RCC 7860 (cell line): ENCODE results near the gene CDC42BPA.
"Not testable (repeated sequence)": the region's sequence is repeated elsewhere in the genome, so short reads cannot be mapped to it uniquely, and the experiment has no call there.

ENCODE experiments used
- DNase-seq: peaks from one replicate; pipeline ENCODE4 v3.0.0-alpha.2; 2015; ENCODE audit warnings: low spot score
- FAIRE-seq: peaks from 2 replicates; lab custom pipeline; 2012; peaks lifted over from hg19 to GRCh38; lab: Jason Lieb, UNC

CDC42BPA gene

DNA sequence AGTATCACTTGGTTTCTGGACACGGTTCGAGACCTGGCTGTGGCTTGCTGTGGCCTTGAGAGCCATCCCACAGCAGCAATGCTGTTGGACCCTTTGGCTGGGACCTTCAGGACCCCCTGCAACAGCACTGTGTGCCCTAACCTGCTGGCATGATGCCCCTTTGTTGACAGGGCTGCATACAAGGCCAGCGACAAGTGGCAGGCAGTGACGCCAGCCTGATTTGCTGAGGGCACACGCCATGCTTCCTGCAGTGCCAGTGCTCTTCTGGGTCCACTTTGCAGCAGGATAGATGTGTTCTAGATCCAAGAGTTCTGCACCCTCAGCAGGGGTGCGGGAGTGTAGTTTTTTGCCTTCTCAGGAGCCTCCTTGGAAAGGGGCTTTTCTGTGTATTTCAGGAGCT is 345.4 kb downstream of the CDC42BPA start:
- DNase-seq (no peak), FAIRE-seq (no peak)

DNA sequence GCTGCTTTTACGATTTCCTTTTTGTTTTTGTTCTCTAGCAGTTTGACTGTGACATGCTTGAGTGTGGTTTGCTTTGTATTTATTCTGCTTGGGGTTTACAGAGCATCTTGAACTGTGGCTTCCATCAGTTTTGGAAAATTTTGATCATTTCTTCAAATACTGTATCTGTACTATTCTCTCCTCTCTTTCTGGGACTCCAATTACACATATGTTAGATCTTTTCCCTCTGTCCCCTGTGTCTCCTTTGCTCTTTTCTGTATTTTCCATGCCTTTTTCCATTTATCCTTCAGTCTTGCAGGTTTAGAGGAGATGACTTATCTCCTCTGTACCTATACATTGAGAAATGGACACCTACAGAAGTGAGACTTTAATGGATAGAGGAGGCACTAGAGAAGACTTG is 346.5 kb downstream of the CDC42BPA start:
- FAIRE-seq, result no peak

DNA sequence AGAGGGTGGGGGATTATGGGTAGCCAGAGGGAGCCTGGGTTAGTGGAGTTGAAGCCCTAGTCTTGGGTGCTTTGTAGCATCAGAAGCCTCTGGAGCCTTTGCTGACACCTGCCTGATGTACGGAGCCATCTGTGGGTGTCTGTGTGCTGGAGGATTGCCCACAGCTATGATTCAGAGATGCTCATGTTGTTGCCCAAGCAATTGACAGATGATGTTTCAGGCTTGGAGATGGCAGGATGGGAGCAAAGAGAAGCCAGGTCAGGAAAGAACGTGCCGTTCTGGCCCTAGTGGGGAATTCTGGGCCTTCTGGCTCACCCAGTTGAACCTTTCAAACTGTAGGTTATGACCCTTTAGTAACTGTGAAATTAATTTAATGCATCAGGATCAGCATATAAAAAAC is 350.6 kb downstream of the CDC42BPA start:
- FAIRE-seq (no peak), DNase-seq (no peak)

More for the DNA sequence above, 346.5 kb downstream of the CDC42BPA start:
- no peak for DNase-seq

DNA sequence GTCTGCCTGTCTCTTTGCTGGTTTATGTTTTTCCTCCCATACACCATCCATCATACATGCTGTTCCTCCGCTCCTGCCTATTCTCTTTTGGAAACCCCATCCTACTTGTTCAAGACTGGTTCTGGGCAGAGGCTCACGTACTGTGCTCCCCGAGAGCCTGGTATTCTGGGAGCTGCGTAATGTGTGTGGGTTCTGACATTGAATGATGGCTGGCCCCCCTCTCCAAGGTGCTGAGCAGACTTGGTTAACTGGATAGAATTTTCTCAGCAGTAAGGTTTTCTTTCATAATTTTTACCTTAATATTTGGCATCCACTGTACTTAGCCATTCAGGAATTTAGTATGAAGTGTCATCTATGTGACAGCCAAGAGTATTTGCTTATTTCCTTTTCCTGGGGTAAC is 351.6 kb downstream of the CDC42BPA start:
- DNase-seq, result no peak
- FAIRE-seq, result no peak

DNA sequence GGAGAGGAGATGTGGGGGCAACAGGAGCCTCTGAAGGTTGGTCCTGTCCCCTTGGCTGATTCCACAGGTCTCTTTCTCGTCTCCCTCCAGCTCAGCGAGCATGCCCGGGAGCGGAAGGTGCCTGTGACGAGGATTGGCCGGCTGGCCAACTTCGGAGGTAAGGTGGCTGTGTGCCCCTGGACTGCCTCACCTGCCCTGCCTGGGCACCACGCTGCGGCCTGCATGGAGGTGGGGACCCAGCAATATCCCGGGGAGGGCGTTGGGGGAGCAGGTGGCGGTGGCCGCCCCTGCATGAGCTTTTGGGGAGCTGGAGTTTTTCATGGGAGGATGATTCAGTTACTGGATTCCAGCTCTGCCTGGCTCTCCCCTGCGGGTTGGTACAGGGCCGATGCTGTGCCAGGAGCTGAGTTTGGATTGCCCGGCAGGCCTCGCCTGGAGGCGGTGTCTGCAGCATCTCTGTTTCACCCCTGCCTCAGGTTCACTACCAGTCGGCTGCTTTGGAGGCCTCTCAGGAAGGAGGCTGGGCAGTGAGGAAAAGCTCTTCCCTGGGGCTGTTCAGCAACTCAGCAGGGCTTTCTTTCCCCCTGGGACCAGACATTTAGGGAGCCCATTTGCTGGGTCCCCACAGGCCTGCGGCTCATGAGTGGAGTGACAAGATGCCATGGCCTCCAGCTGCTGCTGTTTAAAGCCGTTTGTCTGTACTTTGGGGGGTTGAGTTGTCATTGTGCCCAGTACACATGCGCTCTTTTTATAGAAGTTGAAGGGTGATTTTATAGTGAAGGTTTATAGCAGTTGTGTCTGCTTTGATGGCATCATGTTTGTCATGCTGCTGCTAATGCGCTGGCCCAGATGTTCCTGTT is 352.5 kb downstream of the CDC42BPA start:
- DNase-seq (no peak), FAIRE-seq (no peak)

DNA sequence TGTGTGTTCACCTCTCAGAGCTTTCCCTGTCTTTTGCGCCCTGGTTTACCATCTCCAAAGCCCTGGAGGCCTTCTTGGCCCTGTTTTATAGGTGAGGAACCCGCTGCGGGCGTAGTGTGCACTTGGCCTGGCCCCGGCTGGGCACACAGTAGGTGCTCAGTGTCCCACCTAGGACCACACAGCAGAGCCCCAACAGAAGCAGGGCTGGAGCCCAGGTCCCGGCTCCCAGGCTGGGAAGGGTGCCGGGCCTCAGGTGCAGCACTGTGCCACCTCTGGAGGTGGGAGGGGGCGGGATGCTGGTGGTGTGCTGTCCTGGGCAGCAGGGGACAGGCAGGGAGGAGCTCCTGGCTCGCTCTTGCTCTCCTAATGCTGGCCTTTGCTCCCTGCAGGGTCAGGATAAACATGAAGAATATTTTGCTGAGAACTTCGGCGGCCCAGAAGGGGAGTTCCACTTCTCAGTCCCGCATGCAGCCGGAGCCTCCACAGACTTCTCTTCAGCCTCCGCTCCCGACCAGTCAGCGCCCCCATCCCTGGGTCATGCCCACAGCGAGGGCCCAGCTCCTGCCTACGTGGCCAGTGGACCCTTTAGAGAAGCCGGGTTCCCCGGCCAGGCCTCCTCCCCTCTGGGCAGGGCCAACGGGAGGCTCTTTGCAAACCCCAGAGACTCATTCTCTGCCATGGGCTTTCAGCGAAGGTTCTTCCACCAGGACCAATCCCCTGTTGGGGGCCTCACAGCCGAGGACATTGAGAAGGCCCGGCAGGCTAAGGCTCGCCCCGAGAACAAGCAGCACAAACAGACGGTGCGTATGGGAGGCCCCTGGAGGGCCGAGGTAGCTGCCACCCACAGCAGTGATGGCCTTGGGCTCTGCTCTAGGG is 353.4 kb downstream of the CDC42BPA start:
- FAIRE-seq, result no peak

DNA sequence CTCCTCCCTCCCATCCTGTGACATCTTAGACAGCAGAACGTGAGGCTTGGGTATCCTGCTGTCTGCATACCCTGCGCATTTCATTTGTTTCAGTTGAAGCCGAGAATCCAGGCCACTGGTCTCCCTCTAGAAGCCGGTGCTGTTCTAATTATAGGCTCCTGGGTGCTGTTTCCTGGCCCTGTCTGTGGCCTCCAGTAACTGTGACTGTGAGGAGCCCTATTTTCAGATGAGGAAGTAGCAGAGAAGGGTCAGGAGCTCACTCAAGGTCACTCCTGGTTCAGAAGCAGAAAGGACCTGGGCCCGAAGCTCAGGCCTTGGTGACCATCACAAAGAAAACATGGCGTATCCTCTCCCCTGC is 354.2 kb downstream of the CDC42BPA start:
- no peak for DNase-seq
- no peak for FAIRE-seq

More for the DNA sequence above, 353.4 kb downstream of the CDC42BPA start:
- DNase-seq, result no peak

DNA sequence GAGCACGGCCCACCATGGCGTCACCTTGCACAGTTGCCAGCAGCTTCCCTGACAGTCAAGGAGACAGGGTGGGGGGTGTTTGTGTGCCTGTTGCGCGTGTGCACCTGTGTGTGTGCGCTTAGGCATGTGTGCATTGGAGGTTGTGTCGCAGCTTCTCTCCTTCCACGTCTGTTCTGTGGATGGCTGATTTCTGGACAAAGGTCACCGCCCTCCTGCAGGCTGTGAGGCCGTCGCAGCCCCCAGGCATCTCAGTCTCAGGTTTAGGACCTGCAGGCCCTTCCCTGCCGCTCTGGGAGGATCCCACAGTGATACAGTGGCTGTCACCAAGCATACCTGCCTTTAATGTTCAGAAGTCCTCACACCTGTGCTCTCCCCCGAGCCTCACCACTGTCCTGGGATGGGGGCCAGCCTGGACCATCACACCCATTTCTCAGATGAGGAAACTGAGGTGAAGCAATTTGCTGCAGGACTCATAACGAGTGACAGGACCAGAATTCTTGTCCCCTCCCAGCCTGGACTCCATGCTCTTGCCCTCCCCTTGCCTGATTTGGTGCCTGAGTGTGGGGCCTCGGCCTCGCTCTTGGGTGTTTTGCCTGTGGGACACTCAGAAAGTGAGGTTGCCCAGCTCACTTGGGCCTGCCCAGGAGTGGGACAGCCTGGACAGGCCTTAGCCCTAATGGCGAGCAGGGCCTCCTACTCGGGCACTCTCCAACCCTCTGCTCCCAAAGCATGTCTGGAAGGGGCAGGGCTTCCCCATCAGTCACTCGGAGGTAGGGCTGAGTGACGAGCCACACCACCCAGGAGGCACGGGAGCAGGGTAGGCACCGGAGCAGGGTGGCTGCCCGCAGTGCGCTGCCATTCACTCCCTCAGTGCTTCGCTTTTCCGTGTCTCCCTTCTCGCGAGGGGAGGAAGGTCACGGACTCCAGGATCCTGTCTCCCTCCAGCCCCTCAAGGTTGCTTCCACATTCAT is 355.6 kb downstream of the CDC42BPA start:
- FAIRE-seq (no peak), DNase-seq (no peak)

DNA sequence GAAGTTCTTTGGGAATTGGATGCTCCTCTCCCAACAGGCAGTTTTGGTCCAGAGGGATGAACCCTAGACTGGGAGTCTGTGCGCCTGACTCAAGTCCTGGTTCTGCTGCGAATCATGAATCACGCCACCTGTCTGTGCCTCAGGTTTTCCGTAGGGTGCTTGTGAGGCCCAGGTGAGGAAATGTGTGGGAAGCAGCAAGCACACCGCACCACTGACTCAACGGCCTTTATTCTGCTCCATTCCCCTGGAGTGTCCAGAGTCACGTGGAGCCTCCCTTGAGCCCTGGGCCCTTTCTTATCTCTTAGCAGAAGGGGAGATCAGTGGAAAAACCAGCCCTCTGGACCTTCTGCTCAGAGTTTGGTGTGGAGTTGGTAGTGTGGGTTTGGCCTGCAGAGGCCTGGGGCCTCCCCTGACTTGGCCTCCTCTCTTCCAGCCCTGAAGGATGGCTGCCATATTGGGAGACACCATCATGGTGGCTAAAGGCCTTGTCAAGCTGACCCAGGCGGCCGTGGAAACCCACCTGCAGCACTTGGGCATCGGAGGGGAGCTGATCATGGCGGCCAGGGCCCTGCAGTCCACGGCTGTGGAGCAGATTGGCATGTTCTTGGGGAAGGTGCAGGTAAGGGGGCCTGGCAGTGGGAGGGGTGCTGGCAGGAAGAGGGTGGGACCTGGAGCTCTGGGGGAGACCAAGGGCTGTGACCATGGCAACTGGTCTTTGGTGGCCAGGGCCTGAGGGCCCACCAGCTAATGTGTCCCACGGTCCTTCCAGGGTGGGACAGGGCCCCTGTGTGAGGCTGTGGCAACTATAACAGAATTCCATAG is 357.1 kb downstream of the CDC42BPA start:
- FAIRE-seq (no peak), DNase-seq (no peak)

DNA sequence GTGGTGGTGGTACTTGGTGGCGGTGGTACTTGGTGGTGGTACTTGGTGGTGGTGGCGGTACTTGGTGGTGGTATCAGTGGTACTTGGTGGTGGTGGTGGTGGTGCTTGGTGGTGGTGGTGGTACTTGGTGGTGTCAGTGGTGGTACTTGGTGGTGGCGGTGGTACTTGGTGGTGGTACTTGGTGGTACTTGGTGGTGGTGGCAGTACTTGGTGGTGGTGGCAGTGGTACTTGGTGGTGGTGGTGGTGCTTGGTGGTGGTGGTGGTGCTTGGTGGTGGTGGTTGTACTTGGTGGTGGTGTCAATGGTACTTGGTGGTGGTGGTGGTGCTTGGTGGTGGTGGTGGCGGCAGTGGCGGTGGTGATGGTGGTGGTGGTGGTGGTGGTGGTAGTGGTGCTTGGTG is 358.0 kb downstream of the CDC42BPA start:
- no peak for FAIRE-seq
- no peak for DNase-seq

DNA sequence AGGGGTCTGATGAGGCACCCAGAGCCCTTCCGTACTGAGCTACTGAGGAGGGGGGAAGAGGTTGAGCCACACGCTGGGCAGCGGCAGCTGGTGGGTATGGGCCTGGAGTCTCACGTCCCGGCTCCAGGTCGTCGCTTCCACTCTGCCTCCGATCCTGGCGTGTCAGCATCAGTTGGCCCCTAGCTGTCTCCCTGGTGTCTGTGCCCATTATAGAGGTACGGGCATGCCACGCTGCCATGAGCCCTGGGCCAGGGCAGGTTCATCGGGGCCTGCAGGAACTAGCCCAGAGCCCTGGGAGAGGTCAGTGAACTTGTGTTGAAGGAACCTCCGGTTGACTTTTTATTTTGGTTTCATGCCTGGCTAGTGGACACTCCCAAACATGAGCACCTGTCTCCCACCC is 360.0 kb downstream of the CDC42BPA start:
- no peak for FAIRE-seq

DNA sequence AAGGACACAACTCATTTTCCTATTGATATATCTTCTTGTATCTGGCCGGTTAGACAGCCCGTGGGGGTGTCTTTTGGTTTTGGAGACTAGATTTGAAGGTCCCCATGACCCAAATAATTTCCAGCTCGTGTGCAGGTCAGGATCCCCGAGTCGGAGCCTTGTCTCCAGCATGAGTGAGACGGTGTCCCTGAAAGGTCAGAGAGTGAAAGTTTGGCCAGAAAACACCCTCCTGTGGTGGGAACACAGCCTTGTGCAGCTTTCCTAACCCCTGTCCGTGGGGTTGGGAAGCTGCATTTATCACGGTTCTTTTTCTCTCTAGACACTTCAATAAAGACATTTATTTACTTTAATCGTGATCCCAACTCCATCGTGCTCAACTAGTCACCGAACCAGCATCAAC is 360.6 kb downstream of the CDC42BPA start:
- no peak for FAIRE-seq
- no peak for DNase-seq

More for the DNA sequence above, 360.0 kb downstream of the CDC42BPA start:
- no peak for DNase-seq

DNA sequence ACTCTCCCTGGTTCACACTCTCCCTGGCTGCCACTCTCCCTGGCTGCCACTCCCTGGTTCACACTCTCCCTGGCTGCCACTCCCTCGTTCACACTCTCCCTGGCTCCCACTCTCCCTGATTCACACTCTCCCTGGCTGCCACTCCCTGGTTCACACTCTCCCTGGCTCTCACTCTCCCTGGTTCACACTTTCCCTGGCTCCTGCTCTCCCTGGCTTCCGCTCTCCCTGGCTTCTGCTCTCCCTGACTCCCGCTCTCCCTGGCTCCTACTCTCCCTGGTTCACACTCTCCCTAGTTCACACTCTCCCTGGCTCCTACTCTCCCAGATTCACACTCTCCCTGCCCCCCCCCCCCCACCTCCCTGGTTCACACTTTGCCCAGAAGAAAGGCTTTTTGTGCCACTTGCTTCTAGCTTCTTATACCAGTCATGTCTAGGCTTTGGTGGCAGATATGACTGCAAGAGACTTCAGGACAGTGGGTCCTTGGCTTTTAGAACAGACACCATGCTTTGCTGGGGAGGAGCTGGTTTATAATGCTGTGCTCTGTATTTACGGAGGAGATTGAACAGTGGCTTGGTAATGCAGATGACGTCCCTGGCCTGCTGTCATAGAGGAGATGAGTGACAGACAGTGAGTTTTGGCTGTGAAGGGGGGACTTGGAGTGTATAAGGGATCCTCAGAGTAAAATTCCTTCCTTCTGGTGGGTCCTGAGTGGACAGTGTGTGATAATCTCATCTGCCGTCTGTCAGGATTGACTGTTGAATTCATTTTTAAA is 361.2 kb downstream of the CDC42BPA start:
- FAIRE-seq (no peak), DNase-seq (no peak)

DNA sequence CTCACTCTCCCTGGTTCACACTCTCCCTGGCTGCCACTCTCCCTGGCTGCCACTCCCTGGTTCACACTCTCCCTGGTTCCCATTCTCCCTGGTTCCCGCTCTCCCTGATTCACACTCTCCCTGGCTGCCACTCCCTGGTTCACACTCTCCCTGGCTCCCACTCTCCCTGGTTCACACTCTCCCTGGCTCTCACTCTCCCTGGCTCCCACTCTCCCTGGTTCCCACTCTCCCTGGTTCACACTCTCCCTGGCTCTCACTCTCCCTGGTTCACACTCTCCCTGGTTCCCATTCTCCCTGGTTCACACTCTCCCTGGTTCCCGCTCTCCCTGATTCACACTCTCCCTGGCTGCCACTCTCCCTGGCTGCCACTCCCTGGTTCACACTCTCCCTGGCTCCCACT is 362.4 kb downstream of the CDC42BPA start:
- DNase-seq, FAIRE-seq: not testable (repeated sequence)

DNA sequence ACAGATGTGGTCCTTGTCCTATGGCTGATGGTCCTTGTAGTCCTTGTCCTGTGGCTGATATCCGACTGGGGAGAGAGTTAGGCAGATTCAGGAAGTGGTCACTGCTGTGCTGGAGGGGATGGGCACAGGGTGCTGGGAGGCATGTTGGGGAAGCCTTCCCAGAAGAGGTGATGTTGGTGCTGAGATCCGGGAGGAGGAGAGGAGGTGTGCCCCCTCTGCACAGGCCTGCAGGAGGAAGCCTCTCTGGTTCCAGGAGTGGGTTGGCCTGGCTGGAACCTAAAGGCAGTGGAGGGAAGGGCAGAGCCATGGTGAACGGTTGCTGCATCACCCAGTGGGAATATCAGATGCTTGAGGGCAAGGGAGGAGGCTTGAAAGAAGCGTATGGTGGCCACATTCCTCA is 363.5 kb downstream of the CDC42BPA start:
- FAIRE-seq (no peak), DNase-seq (no peak)

DNA sequence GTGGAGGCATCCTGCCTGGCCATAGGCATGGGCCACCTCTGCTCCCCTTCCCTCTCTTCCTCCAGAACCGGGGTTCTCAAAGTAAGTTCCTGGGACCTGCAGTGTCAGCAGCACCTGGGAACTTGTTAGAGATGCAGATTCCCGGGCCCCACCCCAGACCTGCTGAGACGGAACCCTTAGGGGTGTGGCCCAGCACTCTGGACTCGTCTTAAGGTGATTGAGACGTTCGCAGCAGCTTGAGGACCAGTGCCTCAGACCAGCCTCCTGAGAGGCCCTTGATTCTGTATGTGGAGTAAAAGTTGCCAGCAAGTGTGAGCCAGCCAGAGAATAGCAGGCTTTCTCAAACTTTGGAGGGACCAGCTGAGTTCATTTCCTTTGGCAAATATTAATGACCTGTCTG is 364.0 kb downstream of the CDC42BPA start:
- DNase-seq, result no peak
- no peak for FAIRE-seq

DNA sequence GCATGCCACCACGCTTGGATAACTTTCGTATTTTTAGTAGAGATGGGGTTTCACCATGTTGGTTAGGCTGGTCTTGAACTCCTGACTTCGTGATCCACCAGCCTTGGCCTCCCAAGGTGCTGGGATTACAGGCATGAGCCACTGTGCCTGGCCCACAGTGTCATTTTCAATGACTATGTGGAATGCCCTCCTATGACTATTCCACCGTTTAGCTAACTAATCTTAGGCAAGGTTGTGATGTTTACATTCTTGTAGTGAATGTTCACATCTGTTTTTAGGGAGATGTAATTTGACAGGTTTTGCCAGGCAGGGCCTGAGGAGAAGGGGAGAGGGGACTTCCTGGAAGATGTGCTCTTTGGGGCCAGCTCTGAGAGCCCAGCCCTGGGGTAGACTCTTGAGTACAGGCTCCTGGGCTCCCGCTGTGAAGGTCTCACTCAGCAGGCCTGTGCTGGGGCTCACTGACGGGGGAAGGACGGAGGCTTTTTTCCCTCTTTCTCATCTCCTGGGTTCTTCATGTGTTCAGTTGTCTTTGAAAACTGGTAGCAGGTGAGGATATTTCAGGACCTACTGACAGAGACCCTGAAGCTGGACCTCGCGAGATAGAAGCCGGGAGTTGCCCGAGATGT is 365.0 kb downstream of the CDC42BPA start:
- DNase-seq (no peak), FAIRE-seq (no peak)

DNA sequence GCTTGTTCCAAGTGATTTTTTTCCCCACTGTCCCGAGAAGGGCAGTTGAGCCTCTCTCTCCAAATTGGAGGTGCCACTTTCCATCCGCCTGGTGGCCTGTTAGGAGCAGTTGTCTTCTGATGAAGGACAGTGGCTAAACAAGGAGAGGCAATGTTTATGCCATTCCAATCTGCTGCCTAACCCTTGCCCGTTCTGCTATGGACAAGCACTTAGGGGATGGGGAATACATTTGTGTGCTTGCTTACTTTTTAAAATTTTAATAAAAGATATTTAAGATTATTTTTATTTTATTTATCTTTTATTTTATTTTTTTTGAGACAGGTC is 366.2 kb downstream of the CDC42BPA start:
- DNase-seq (no peak), FAIRE-seq (no peak)
